ENCODE results near the gene SYT9.

SYT9 gene

DNA sequence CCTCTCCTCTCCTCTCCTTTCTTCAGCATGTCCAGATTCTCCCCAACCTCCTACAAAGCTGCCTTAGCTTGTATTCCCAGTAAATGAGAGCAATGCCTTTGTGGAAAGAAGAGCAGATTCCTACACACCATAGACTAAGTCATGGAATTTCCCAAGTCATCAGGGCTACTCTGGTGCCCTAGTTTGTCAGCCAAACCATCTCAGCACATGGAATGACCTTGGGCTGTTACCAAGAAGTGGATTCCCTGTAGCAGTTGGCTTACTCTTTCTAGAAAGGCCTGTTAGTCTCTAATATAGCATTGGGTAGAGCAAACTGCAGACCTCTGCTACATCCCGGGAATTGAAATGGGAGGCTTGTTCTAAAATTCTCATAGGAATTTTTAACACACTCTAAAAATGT is 124.7 kb downstream of the SYT9 start:
- Histone ChIP-seq H3K27ac (ENCODE audit: extremely low read depth, low read depth, low read length) (no peak overlapping the region), H3K4me1 (ENCODE audit: control insufficient read depth, insufficient read depth, low read length) (no peaks in the 10 kb centered on the region), H3K36me3 (ENCODE audit: control insufficient read depth in 2 of 2, insufficient read depth in 1 of 2, low read length in 2 of 2) (no peaks in the 10 kb centered on the region), H3K9me3 (ENCODE audit: control insufficient read depth, insufficient read depth, low read depth, low read length) (no peaks in the 10 kb centered on the region), H3K4me3 (ENCODE audit: low read depth, low read length) (no peak overlapping the region)
- ChIA-PET POLR2A (no interaction called here), CTCF (no interaction called here)
- no peak for TF ChIP-seq KLF7 (tag by site-specific recombination; IDR thresholded peaks at IDR 0.05; ENCODE audit: borderline replicate concordance)
- TF ChIP-seq GLIS1 (tag by site-specific recombination; IDR thresholded peaks at IDR 0.05): no peak
- TF ChIP-seq, protein P1, sequence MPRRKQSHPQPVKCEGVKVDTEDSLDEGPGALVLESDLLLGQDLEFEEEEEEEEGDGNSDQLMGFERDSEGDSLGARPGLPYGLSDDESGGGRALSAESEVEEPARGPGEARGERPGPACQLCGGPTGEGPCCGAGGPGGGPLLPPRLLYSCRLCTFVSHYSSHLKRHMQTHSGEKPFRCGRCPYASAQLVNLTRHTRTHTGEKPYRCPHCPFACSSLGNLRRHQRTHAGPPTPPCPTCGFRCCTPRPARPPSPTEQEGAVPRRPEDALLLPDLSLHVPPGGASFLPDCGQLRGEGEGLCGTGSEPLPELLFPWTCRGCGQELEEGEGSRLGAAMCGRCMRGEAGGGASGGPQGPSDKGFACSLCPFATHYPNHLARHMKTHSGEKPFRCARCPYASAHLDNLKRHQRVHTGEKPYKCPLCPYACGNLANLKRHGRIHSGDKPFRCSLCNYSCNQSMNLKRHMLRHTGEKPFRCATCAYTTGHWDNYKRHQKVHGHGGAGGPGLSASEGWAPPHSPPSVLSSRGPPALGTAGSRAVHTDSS (tag by site-specific recombination; IDR thresholded peaks at IDR 0.05): no peak
- TF ChIP-seq ZNF138 (tag by site-specific recombination; IDR thresholded peaks at IDR 0.05; ENCODE audit: borderline replicate concordance): no peak
- TF ChIP-seq, protein P2, sequence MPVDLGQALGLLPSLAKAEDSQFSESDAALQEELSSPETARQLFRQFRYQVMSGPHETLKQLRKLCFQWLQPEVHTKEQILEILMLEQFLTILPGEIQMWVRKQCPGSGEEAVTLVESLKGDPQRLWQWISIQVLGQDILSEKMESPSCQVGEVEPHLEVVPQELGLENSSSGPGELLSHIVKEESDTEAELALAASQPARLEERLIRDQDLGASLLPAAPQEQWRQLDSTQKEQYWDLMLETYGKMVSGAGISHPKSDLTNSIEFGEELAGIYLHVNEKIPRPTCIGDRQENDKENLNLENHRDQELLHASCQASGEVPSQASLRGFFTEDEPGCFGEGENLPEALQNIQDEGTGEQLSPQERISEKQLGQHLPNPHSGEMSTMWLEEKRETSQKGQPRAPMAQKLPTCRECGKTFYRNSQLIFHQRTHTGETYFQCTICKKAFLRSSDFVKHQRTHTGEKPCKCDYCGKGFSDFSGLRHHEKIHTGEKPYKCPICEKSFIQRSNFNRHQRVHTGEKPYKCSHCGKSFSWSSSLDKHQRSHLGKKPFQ (tag by site-specific recombination; IDR thresholded peaks at IDR 0.05): no peak
- TF ChIP-seq ZFP69B (tag by site-specific recombination; IDR thresholded peaks at IDR 0.05): no peak
- no peak for TF ChIP-seq ZBTB11 (tag by site-specific recombination; conservative IDR thresholded peaks at IDR 0.05; ENCODE audit: low read depth)
- no peak for TF ChIP-seq ZNF416 (tag by site-specific recombination; IDR thresholded peaks at IDR 0.05)
- no peak for TF ChIP-seq ZBTB7A (tag by site-specific recombination; IDR thresholded peaks at IDR 0.05; ENCODE audit: low read depth)
- TF ChIP-seq, protein P3, sequence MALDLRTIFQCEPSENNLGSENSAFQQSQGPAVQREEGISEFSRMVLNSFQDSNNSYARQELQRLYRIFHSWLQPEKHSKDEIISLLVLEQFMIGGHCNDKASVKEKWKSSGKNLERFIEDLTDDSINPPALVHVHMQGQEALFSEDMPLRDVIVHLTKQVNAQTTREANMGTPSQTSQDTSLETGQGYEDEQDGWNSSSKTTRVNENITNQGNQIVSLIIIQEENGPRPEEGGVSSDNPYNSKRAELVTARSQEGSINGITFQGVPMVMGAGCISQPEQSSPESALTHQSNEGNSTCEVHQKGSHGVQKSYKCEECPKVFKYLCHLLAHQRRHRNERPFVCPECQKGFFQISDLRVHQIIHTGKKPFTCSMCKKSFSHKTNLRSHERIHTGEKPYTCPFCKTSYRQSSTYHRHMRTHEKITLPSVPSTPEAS (tag by site-specific recombination; IDR thresholded peaks at IDR 0.05): no peak
- TF ChIP-seq ZNF311 (tag by site-specific recombination; IDR thresholded peaks at IDR 0.05; ENCODE audit: borderline replicate concordance): no peak
- no peak for TF ChIP-seq ZNF302 (tag by site-specific recombination; IDR thresholded peaks at IDR 0.05; ENCODE audit: low read depth)
- no peak for TF ChIP-seq ZNF214 (tag by site-specific recombination; IDR thresholded peaks at IDR 0.05; ENCODE audit: borderline replicate concordance)
- no peak for TF ChIP-seq ZBTB20 (tag by site-specific recombination; IDR thresholded peaks at IDR 0.05)

DNA sequence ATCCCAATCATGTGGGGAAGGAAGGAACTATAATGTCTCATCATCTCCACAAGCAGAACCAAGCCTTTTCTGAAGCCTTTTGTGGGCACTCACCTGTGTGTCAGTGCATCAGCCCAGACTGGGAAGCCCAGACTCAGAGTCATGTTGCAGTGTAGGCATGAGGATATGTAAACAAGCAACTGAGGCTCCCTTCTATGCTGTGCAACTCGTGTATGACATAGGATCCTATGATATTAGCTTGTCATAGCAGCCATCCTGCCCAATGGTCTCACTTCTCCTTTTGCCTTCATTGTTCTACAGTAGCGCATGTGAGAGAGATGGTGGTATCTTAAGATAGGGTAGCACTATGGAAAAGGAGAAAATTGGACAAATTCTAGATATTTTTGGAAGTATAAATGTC is 130.2 kb downstream of the SYT9 start:
- Histone ChIP-seq H3K9me3 (ENCODE audit: control insufficient read depth, insufficient read depth, low read depth, low read length) (no peaks in the 10 kb centered on the region), H3K36me3 (ENCODE audit: control insufficient read depth in 2 of 2, insufficient read depth in 1 of 2, low read length in 2 of 2) (no peaks in the 10 kb centered on the region), H3K27ac (ENCODE audit: extremely low read depth, low read depth, low read length) (no peak overlapping the region), H3K4me1 (ENCODE audit: control insufficient read depth, insufficient read depth, low read length) (no peaks in the 10 kb centered on the region), H3K4me3 (ENCODE audit: low read depth, low read length) (no peak overlapping the region)
- ChIA-PET POLR2A (no interaction called here), CTCF (interaction anchor here (0.7 kb wide), 1 partner anchor 176 kb away, joined by 3 read pairs; no protein-coding TSS in a partner anchor)
- TF ChIP-seq, protein P4, sequence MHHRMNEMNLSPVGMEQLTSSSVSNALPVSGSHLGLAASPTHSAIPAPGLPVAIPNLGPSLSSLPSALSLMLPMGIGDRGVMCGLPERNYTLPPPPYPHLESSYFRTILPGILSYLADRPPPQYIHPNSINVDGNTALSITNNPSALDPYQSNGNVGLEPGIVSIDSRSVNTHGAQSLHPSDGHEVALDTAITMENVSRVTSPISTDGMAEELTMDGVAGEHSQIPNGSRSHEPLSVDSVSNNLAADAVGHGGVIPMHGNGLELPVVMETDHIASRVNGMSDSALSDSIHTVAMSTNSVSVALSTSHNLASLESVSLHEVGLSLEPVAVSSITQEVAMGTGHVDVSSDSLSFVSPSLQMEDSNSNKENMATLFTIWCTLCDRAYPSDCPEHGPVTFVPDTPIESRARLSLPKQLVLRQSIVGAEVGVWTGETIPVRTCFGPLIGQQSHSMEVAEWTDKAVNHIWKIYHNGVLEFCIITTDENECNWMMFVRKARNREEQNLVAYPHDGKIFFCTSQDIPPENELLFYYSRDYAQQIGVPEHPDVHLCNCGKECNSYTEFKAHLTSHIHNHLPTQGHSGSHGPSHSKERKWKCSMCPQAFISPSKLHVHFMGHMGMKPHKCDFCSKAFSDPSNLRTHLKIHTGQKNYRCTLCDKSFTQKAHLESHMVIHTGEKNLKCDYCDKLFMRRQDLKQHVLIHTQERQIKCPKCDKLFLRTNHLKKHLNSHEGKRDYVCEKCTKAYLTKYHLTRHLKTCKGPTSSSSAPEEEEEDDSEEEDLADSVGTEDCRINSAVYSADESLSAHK (tag by site-specific recombination; IDR thresholded peaks at IDR 0.05): no peak
- no peak for TF ChIP-seq ZNF366 (tag by site-specific recombination; conservative IDR thresholded peaks at IDR 0.05)
- no peak for TF ChIP-seq ZSCAN18 (tag by site-specific recombination; IDR thresholded peaks at IDR 0.05)
- TF ChIP-seq ZNF518A (tag by site-specific recombination; conservative IDR thresholded peaks at IDR 0.05; ENCODE audit: low read depth): no peak
